ENCODE measurements around the gene CCDC167. TPM values are rescaled to one million over a fixed set of nuclear protein-coding genes. Genes with fewer than 3 reads are reported as not detected.

Gene CCDC167
- total RNA-seq, 1 experiment from 2014 or later = 19.6 TPM

DNA sequence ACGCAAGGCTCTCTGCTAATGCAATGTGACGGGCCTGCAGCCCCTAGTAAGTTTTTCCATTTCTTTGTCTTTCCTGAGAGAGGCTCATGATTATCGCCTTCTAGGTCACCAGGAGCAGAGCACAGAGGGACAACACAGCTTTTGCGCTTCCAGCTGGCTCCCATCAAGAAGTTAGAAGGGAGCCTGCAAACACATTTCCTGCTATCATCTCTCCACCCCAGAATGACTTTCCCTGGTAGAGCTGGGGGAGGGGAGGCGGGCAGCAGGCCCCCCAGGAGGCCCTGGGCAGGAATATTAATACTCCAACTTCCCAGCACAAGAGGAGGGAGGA, 35.7 kb upstream of the CCDC167 start:
- peaks cover 9% of the 10 kb centered on the region for H3K4me1 ChIP-seq (ENCODE audit: low read length)
- no peak overlapping the region for H3K9ac ChIP-seq (ENCODE audit: low read length)
- no peaks in the 10 kb centered on the region for H3K36me3 ChIP-seq (ENCODE audit: insufficient read depth, low read length)
- H4K20me1 ChIP-seq (ENCODE audit: insufficient read depth, low read depth, low read length) = no peaks in the 10 kb centered on the region
- peak overlapping the region; percentile 63 for H3K4me2 ChIP-seq (ENCODE audit: low read depth, low read length, poor library complexity, severe bottlenecking)
- no peaks in the 10 kb centered on the region for H3K9me2 ChIP-seq (replicated peaks; ENCODE audit: insufficient read depth, low read length)
- H2AFZ ChIP-seq (ENCODE audit: low read length) = no peak overlapping the region
- no peaks in the 10 kb centered on the region for H3K79me2 ChIP-seq (ENCODE audit: low read length)
- no peaks in the 10 kb centered on the region for H3K9me3 ChIP-seq (ENCODE audit: low read length)
- no peak overlapping the region for H3K4me3 ChIP-seq (ENCODE audit: low read length)
- H3K27me3 ChIP-seq (ENCODE audit: low read length) = no peaks in the 10 kb centered on the region
- DNase-seq = no peak
- no peak overlapping the region for H3K27ac ChIP-seq (ENCODE audit: low read length)

DNA sequence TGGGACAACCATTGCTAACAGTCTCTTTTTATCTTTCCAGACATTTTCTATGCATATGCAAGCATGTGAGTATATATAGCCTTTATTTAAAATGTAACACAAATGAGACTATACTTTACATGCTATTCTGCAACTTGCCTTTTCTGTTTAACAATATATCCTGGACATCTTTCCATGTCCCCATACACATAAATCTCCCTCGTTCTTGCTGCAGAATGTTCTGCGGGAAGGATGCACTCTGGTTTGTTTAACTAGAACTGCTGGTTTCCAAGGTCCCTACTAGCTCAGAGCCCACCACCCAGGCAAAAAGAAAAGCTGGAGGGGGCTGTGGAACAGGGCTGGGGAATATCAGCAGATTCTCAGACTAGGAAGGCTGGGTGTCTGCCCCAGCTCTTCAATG, 35.2 kb upstream of the CCDC167 start:
- Histone ChIP-seq H3K4me3 (ENCODE audit: low read length) (no peak overlapping the region), H3K9ac (ENCODE audit: low read length) (no peak overlapping the region), H3K79me2 (ENCODE audit: low read length) (no peaks in the 10 kb centered on the region), H3K4me1 (ENCODE audit: low read length) (peaks cover 9% of the 10 kb centered on the region), H3K9me3 (ENCODE audit: low read length) (no peaks in the 10 kb centered on the region), H3K27me3 (ENCODE audit: low read length) (no peaks in the 10 kb centered on the region), H2AFZ (ENCODE audit: low read length) (no peak overlapping the region), H4K20me1 (ENCODE audit: insufficient read depth, low read depth, low read length) (no peaks in the 10 kb centered on the region), H3K27ac (ENCODE audit: low read length) (no peak overlapping the region), H3K36me3 (ENCODE audit: insufficient read depth, low read length) (no peaks in the 10 kb centered on the region), H3K4me2 (ENCODE audit: low read depth, low read length, poor library complexity, severe bottlenecking) (no peak overlapping the region), H3K9me2 (replicated peaks; ENCODE audit: insufficient read depth, low read length) (no peaks in the 10 kb centered on the region)
- no peak for DNase-seq

GRCh38 chr6:37532122-37532521, 32.4 kb upstream of the CCDC167 start:
- H2AFZ ChIP-seq (ENCODE audit: low read length) = no peak overlapping the region
- H3K36me3 ChIP-seq (ENCODE audit: insufficient read depth, low read length) = no peaks in the 10 kb centered on the region
- peaks cover 9% of the 10 kb centered on the region for H3K4me1 ChIP-seq (ENCODE audit: low read length)
- H3K27me3 ChIP-seq (ENCODE audit: low read length) = no peaks in the 10 kb centered on the region
- H3K79me2 ChIP-seq (ENCODE audit: low read length) = no peaks in the 10 kb centered on the region
- H3K4me3 ChIP-seq (ENCODE audit: low read length) = no peak overlapping the region
- no peaks in the 10 kb centered on the region for H3K9me2 ChIP-seq (replicated peaks; ENCODE audit: insufficient read depth, low read length)
- no peak overlapping the region for H3K9ac ChIP-seq (ENCODE audit: low read length)
- no peak for DNase-seq
- no peaks in the 10 kb centered on the region for H4K20me1 ChIP-seq (ENCODE audit: insufficient read depth, low read depth, low read length)
- H3K27ac ChIP-seq (ENCODE audit: low read length) = no peak overlapping the region
- no peaks in the 10 kb centered on the region for H3K9me3 ChIP-seq (ENCODE audit: low read length)
- H3K4me2 ChIP-seq (ENCODE audit: low read depth, low read length, poor library complexity, severe bottlenecking) = no peak overlapping the region

DNA sequence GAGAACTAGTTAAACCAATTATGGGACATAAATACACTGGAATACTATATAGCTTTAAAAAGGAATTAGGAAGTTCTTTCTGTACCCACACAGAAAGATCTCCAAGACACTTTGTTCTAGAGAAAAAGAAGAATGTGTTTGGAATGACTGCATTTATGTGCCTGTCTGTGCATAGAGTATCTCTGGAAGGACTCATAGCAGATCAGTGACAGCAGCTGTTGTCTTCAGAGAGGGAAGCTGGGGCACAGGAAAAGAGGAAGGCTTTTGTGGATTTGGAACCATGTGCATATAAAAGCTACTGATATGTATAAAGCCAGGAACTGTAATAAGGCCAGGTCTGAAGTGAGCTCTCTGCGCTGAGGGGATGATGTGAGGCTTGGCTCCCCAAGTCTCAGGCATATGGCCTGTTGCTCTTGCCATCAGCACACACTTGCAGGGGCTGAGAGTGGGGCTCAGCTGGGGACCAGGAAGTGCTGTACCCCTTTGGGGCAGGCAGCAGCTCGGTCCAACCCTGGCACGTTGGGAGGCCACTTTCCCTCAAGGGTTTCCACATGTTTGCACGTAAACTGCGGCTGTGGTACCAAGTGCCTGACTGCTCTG, 31.8 kb upstream of the CCDC167 start:
- Histone ChIP-seq H3K36me3 (ENCODE audit: insufficient read depth, low read length) (no peaks in the 10 kb centered on the region), H2AFZ (ENCODE audit: low read length) (no peak overlapping the region), H4K20me1 (ENCODE audit: insufficient read depth, low read depth, low read length) (no peaks in the 10 kb centered on the region), H3K27ac (ENCODE audit: low read length) (no peak overlapping the region), H3K4me2 (ENCODE audit: low read depth, low read length, poor library complexity, severe bottlenecking) (no peak overlapping the region), H3K79me2 (ENCODE audit: low read length) (no peaks in the 10 kb centered on the region), H3K9me2 (replicated peaks; ENCODE audit: insufficient read depth, low read length) (no peaks in the 10 kb centered on the region), H3K9me3 (ENCODE audit: low read length) (no peaks in the 10 kb centered on the region), H3K27me3 (ENCODE audit: low read length) (no peaks in the 10 kb centered on the region), H3K4me1 (ENCODE audit: low read length) (peaks cover 9% of the 10 kb centered on the region), H3K9ac (ENCODE audit: low read length) (no peak overlapping the region), H3K4me3 (ENCODE audit: low read length) (no peak overlapping the region)
- no peak for DNase-seq

GRCh38 chr6:37531026-37531425, 31.3 kb upstream of the CCDC167 start:
- Histone ChIP-seq H3K79me2 (ENCODE audit: low read length) (no peaks in the 10 kb centered on the region), H2AFZ (ENCODE audit: low read length) (no peak overlapping the region), H3K27ac (ENCODE audit: low read length) (no peak overlapping the region), H3K27me3 (ENCODE audit: low read length) (no peaks in the 10 kb centered on the region), H3K36me3 (ENCODE audit: insufficient read depth, low read length) (no peaks in the 10 kb centered on the region), H3K9me2 (replicated peaks; ENCODE audit: insufficient read depth, low read length) (no peaks in the 10 kb centered on the region), H3K4me3 (ENCODE audit: low read length) (no peak overlapping the region), H3K9me3 (ENCODE audit: low read length) (no peaks in the 10 kb centered on the region), H4K20me1 (ENCODE audit: insufficient read depth, low read depth, low read length) (no peaks in the 10 kb centered on the region), H3K4me1 (ENCODE audit: low read length) (peaks cover 6% of the 10 kb centered on the region), H3K4me2 (ENCODE audit: low read depth, low read length, poor library complexity, severe bottlenecking) (no peak overlapping the region), H3K9ac (ENCODE audit: low read length) (no peak overlapping the region)
- DNase-seq = no peak

DNA sequence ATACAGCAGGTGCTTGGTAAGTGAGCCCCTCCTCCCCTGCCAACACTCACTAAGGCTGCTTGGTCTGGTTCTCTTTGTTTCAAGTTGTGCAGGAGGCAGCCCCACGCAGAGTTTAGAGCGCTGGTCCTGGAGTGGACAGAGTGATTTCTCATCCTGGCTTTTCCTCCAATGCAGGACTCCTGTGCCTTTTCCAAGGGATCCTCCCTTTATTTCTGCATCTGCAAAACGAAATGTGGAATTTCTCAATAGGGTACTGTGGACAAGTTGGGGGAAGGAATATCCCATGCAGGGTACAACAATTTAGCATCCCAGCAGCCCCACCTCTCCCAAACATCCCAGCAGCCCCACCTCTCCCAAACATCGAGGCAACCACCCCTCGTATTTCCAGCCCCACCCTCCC, 30.6 kb upstream of the CCDC167 start:
- Histone ChIP-seq H3K79me2 (ENCODE audit: low read length) (no peaks in the 10 kb centered on the region), H4K20me1 (ENCODE audit: insufficient read depth, low read depth, low read length) (no peaks in the 10 kb centered on the region), H2AFZ (ENCODE audit: low read length) (no peak overlapping the region), H3K4me1 (ENCODE audit: low read length) (no peaks in the 10 kb centered on the region), H3K4me2 (ENCODE audit: low read depth, low read length, poor library complexity, severe bottlenecking) (no peak overlapping the region), H3K9me3 (ENCODE audit: low read length) (no peaks in the 10 kb centered on the region), H3K4me3 (ENCODE audit: low read length) (no peak overlapping the region), H3K9me2 (replicated peaks; ENCODE audit: insufficient read depth, low read length) (no peaks in the 10 kb centered on the region), H3K27ac (ENCODE audit: low read length) (no peak overlapping the region), H3K27me3 (ENCODE audit: low read length) (no peaks in the 10 kb centered on the region), H3K9ac (ENCODE audit: low read length) (no peak overlapping the region), H3K36me3 (ENCODE audit: insufficient read depth, low read length) (no peaks in the 10 kb centered on the region)
- no peak for DNase-seq

DNA sequence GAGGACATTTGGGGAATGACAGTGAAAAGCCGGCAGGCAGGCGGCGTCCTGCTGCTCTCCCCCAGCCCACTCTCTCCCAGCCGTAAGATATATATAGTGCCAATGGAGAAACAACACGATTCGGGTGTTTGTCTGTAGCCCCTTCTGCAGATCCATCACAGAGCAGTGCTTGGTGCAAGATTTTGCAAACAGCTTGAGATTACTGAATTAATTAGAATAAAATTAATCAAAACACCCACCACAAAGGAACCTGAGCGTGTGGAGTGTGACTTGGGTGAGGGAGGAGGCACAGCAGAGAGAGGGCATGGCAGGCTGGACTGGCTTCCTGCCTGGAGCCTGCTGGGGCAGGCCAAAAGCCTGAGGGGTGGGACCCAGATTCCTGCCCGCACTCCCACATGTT, 28.8 kb upstream of the CCDC167 start:
- Histone ChIP-seq H4K20me1 (ENCODE audit: insufficient read depth, low read depth, low read length) (no peaks in the 10 kb centered on the region), H3K9me2 (replicated peaks; ENCODE audit: insufficient read depth, low read length) (no peaks in the 10 kb centered on the region), H3K4me3 (ENCODE audit: low read length) (no peak overlapping the region), H3K79me2 (ENCODE audit: low read length) (no peaks in the 10 kb centered on the region), H3K4me1 (ENCODE audit: low read length) (0 out of 2 replicates have a peak, but pooled peaks cover 2% of the 10 kb centered on the region), H3K27me3 (ENCODE audit: low read length) (no peaks in the 10 kb centered on the region), H3K27ac (ENCODE audit: low read length) (no peak overlapping the region), H3K9ac (ENCODE audit: low read length) (no peak overlapping the region), H2AFZ (ENCODE audit: low read length) (no peak overlapping the region), H3K9me3 (ENCODE audit: low read length) (no peaks in the 10 kb centered on the region), H3K36me3 (ENCODE audit: insufficient read depth, low read length) (no peaks in the 10 kb centered on the region), H3K4me2 (ENCODE audit: low read depth, low read length, poor library complexity, severe bottlenecking) (no peak overlapping the region)
- no peak for DNase-seq

DNA sequence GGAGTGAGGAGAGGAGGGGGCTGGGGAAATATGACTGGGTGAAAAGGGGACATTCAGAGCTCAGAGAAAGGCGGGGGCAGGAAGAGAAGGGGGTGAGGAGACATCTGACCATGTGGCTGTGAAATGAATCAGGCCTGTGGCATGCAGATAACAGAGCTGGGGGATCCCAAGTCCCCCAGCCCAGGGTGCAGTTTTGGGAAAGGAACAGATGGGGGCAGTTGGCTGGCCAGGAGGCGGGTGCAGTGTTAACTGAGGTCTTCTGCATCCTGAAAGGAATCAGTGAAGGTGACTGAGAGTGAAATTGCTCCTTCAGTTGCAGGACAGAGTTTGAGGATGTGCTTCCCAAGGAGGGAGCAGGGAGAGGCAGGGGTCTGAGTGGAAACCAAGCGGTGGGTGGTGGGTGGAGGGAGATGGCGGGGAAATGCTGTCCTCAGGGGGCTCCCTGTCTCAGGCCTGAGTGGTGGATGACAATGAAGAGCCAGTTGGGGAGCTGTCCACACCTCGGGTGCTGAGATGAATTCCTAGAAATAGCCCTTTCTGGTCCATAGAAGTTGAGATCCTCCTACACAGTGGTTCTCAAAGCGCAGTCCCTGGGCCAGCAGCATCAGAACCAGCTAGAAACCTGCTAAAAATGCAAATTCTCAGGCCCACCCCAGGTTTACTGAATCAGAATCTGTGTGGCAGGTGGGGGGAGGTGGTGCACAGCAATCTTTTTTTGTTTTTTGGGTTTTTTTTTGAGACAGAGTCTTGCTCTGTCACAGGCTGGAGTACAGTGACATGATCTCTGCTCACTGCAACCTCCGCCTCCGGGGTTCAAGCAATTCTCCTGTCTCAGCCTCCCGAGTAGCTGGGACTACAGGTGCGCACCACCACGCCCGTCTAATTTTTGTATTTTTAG, 26.0 kb upstream of the CCDC167 start:
- Histone ChIP-seq H3K4me3 (ENCODE audit: low read length) (no peak overlapping the region), H3K9me2 (replicated peaks; ENCODE audit: insufficient read depth, low read length) (no peaks in the 10 kb centered on the region), H3K4me2 (ENCODE audit: low read depth, low read length, poor library complexity, severe bottlenecking) (no peak overlapping the region), H3K36me3 (ENCODE audit: insufficient read depth, low read length) (no peaks in the 10 kb centered on the region), H4K20me1 (ENCODE audit: insufficient read depth, low read depth, low read length) (no peaks in the 10 kb centered on the region), H3K9me3 (ENCODE audit: low read length) (no peaks in the 10 kb centered on the region), H3K9ac (ENCODE audit: low read length) (no peak overlapping the region), H3K27ac (ENCODE audit: low read length) (no peak overlapping the region), H3K27me3 (ENCODE audit: low read length) (no peaks in the 10 kb centered on the region), H3K79me2 (ENCODE audit: low read length) (no peaks in the 10 kb centered on the region), H3K4me1 (ENCODE audit: low read length) (0 out of 2 replicates have a peak, but pooled peaks cover 2% of the 10 kb centered on the region), H2AFZ (ENCODE audit: low read length) (no peak overlapping the region)
- DNase-seq = peak; percentile 68
